ENCODE data around the gene HEXIM1. TPM values are rescaled to one million over a fixed set of nuclear protein-coding genes. Genes with fewer than 3 reads are reported as not detected.

Gene HEXIM1
- total RNA-seq, 1 donor from 2014 or later = 35.4 TPM

- intact Hi-C loops (cut with micrococcal nuclease) = no loop called here
Observed at GRCh38 chr17:45168991-45169752, 20.9 kb downstream of the HEXIM1 start.

GRCh38 chr17:45170280-45170930 lies 22.1 kb downstream of the HEXIM1 start:
- intact Hi-C loops (cut with micrococcal nuclease) = no loop called here

DNA sequence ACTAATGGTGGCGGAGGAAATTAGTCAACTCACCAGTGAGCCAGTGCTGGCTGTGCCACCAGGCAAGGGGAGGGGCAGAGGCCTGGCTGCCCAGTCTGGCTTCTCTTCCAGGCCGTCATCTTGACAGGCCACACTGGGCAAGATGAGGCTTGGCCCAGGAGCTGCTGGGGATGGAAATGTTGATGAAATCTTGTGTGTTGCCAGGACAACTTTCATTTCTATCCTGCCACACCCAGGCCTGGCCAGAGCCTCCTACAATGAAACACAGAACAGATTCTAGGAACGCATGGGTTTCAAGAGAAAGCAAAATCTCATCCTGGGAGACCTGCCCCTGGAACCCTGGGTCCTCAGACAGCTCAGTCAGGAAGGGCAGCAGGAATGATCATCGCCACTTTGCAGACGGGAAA lies 22.7 kb downstream of the HEXIM1 start:
- intact Hi-C loops (cut with micrococcal nuclease) = no loop called here

DNA sequence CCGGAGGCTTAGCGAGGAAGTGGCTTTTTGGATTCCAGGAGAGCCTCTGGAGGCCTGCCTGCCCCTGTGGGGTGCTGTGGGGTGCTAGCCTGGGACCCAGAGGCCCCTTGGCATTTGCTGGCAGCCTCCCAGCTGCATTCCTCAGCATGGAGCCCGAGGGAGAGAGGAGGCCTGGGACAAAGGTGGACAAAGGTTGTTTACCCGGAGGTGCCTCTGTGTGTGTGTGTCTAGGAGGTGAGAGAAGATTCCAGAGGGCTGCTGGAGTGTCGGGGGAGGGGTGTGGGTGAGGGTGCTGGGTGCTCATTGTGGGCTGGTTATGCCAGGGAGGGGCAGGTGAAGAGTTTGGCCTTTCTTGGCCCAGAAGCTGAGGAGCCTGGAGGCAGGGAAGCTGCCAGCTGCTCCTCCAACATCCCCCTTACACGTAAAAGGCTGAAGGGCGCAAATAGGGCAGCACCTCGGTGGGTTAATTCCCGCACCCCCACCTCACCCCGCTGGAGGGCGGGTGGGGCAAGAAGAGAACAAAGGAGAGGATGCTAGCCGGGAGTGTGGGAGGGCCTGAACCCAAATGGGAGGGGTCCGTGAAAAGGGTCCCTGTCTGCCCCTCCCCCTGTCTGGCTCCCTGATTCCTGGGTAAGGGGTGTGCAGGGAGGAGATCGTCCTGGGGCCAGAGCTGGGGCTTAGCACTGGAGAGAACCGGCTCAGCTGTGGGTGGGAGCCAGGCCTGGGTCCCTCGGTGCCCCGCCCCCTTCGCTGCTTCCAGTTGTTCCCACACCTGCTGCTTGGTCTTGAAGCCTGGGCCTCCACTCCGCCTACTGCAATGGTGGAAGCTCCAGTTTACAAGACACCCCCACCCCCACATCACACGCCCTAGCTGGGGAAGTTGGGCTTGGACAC lies 23.3 kb downstream of the HEXIM1 start:
- intact Hi-C loops (cut with micrococcal nuclease) = loop anchor here (2.0 kb wide), 1 partner anchor 23 kb away; the partner anchor contains the start of gene HEXIM1

DNA sequence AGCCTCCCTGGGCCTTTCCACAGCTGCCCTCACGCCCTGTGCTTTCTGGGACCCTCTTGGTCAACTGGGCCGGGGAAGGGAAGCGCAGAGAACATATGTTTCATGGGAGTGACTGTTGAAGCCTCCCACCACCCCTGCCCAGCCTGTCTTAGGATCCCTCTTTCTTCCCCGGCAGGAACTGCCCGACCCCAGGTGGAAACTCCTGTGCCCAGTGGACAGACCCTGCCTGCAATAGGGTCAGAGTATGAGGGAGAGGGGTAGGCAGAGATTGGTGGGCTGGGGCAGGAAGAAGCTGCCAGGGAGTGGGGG lies 23.9 kb downstream of the HEXIM1 start:
- intact Hi-C loops (cut with micrococcal nuclease) = loop anchor here (2.0 kb wide), 1 partner anchor 23 kb away; the partner anchor contains the start of gene HEXIM1

- intact Hi-C loops (cut with micrococcal nuclease) = loop anchor here (2.0 kb wide), 1 partner anchor 24 kb away; the partner anchor contains the start of gene HEXIM1
Observed at GRCh38 chr17:45172541-45173286, 24.4 kb downstream of the HEXIM1 start.

DNA sequence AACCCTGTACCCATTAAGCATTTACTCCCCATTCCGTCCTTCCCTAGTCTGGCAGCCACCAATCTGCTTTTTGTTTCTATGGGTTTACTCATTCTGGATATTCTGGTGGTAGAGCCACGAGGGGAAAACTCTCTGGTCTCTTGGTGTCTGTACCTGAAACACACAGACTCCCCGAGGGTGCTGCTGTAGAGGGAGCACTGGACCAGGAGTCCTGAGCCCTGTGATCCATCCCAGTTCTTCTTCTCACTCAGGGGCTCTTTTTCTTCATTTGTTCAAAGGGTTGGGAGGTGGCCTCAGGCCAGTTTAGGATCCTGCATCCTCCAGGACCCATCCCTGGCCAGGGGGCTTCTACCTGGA lies 27.5 kb downstream of the HEXIM1 start:
- intact Hi-C loops (cut with micrococcal nuclease) = no loop called here

DNA sequence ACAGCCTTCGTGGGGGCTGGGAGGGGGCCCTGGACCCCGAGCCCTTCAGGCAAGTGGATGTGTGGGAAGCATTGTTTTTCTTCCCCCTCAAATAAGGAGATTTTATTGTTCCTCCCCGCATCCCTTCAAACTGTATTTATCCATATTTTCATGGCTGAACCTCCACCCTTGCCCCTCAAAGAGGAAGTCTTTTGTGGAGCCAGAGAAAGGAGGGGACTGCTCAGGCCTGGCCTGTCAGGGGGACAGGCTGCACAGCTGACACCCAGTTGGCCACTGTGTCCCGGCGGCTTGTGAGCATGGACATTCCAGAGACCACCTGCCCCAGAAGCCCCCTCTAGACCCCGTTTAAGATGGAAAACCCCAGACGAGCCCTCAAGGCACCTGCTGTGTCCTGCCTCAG lies 29.3 kb downstream of the HEXIM1 start:
- intact Hi-C loops (cut with micrococcal nuclease) = no loop called here

DNA sequence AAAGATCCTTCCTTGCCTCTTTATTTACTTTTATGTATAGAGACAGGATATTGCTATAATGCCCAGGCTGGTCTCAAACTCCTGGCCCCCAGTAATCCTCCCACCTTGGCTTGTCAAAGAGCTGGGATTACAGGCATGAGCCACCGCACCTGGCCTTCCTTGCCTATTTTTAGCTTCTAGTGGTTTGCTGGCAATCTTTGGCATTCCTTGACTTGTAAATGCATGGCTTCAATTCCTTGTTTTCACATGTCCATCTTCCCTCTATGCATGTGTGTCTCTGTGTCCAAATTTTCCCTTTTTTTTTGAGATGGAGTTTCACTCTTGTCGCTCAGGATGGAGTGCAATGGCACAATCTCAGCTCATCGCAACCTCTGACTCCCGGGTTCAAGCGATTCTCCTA lies 35.9 kb downstream of the HEXIM1 start:
- intact Hi-C loops (cut with micrococcal nuclease) = no loop called here

- intact Hi-C loops (cut with micrococcal nuclease) = no loop called here
Observed at GRCh38 chr17:45186801-45187354, 38.6 kb downstream of the HEXIM1 start.

DNA sequence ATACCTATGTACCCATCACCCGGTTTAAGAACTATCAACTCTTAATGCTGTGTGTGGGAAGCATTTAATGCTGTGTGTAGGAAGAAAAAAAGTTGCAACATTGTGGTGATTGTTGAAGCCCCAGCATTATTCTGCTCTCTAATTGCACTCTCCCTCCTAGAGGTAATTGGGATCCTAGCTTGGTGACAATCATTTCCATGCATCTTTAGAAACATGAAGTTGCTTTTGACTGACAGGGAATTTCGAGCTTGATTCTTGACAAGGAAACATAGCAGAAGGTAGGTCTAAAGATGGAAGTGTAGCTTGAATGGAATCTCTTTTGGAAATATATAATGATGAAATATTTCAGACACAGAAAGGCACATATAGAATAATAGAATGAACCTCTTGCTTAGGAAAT lies 40.7 kb downstream of the HEXIM1 start:
- intact Hi-C loops (cut with micrococcal nuclease) = no loop called here

GRCh38 chr17:45190503-45191255 lies 42.4 kb downstream of the HEXIM1 start:
- intact Hi-C loops (cut with micrococcal nuclease) = no loop called here

DNA sequence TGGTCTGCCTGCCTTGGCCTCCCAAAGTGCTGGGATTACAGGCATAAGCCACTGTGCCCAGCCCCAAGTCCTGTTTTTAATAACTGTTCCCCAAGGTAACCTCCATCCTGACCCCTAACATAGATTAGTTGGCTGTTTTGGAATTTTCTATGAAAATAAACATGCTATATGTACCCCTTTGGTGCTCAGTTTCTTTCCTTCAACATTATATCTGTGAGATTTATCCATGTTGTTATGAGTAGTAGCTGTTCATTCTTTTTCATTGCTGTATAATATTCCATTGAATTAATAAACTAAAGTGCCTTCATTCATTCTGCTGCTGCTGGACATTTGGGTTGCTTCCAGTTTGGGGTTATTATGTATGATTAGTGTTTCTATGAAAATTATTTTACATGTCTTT lies 47.1 kb downstream of the HEXIM1 start:
- intact Hi-C loops (cut with micrococcal nuclease) = loop anchor here (5.0 kb wide), 1 partner anchor 43 kb away; no protein-coding TSS in a partner anchor

GRCh38 chr17:45197108-45197507 lies 48.8 kb downstream of the HEXIM1 start:
- intact Hi-C loops (cut with micrococcal nuclease) = loop anchor here (1.0 to 5.0 kb wide), 2 partner anchors 45 to 62 kb away; partner anchors contain the start of gene ACBD4

DNA sequence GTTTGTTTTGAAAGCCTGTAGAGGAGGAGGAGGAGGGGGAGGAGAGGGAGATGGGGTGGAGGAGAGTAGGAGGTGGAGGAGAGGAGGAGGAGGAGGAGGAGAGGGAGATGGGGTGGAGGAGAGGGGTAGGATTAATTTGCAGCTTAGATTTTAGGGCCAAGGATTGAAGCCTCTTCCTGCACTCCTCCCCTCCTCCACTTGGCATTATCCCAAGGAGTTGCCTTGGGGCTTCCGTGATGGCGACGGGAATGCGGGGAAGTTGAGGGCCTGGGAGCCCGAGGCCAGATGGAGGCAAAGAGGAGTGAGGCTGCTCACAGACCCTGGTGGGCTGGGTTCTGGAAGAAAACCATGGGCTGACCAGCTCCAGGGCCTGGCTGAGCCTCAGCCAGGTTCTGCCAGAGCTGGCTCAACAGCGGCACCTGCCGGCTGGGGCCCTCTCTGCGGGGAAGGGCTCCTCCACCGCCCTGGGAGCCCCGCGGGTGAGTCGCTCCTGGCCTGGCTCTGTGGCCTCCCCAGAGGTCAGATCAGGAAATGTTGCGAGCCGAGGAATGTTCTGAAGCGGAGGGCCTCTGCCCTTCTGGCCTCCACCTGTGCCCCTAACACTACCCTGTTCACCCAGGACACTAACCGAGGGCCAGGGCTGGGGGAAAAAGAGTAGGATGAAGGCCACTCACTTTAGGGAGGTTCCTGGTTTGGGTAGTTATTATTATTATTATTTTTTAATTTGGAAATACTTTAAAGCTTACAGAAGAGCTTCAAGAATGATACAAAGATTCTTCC lies 49.5 kb downstream of the HEXIM1 start:
- intact Hi-C loops (cut with micrococcal nuclease) = loop anchor here (1.0 to 5.0 kb wide), 2 partner anchors 45 to 62 kb away; partner anchors contain the start of gene ACBD4

- intact Hi-C loops (cut with micrococcal nuclease) = no loop called here
Observed at GRCh38 chr17:45200701-45201100, 52.4 kb downstream of the HEXIM1 start.

GRCh38 chr17:45201457-45201856 lies 53.2 kb downstream of the HEXIM1 start:
- intact Hi-C loops (cut with micrococcal nuclease) = no loop called here

Measured in T-helper 2 cell treated with Interferon-gamma antibody and Interleukin-4, amounts not matched to agents 100 ng/mL and 5 ng/mL, for 36 hours (primary cell).